ENCODE data around the gene BTG1. TPM values are rescaled to one million over a fixed set of nuclear protein-coding genes. Genes with fewer than 3 reads are reported as not detected.
"Not testable (repeated sequence)": the region's sequence is repeated elsewhere in the genome, so short reads cannot be mapped to it uniquely, and the experiment has no call there.

Gene BTG1
- total RNA-seq, 1 donor = 539 TPM

DNA sequence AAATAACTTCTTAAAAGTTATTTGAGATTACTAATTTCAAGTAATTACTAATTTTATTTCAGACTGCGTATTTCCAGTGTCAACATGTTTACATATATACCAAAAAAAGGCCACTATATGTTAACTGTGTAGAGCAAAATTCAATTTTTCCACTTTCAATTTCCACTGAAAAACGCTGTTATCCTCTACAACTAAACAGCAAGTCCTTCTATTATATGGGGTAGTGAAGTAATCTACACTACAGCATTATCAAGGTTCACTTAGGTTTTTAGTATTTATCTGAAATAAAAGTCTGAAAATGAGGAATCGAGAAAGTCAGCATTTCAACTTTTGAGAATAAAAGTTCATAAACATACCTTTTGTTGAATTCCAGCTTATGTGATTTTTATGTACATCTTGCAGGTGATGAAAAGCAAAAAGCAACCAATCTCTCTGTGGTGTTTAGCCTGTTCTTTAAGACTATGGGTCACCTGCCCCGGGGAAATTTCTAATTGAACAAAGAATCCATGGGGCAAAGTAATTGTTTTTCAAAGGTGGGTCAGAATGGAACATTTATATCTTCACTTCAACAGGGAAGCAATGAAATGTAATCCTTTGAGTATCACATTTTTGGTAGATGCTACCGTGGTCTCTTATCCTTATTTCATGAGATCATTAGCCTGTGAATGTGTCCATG, 3.3 kb downstream of the BTG1 start:
- peaks cover 24% of the 10 kb centered on the region for H3K4me1 ChIP-seq (ENCODE audit: insufficient read depth, low read length)
- no peaks in the 10 kb centered on the region for H3K9me3 ChIP-seq (ENCODE audit: low read depth, low read length)
- H3K4me3 ChIP-seq (ENCODE audit: low read length) = peak overlapping the region; percentile 96
- H3K27me3 ChIP-seq (ENCODE audit: insufficient read depth, low read length) = no peaks in the 10 kb centered on the region

DNA sequence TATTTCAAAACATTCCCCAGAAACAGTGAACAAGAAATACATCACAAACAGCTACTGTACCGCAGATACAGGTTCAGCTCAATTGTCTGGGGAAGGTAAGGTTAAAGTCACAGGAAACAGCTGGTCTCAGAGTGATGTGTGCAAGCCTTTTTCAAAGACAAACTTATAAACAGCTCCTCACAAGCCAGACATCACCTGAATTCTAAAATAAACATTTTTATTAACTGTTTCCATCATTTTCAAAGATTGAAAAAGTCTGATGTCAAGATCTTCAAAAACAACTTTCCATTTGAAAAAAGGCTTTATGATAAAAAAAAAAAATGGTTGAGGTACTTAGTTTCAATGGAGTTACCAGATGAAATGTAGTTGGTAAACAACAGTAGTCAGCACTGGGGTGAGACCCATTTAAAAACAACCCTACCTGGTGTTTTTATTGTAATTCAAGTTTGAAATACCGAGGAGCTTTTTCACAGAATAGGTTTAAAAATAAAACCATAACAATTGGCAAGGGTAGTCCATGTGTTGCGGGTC, 4.0 kb downstream of the BTG1 start:
- peaks cover 26% of the 10 kb centered on the region for H3K4me1 ChIP-seq (ENCODE audit: insufficient read depth, low read length)
- H3K27me3 ChIP-seq (ENCODE audit: insufficient read depth, low read length) = no peaks in the 10 kb centered on the region
- H3K4me3 ChIP-seq (ENCODE audit: low read length) = peak overlapping the region; percentile 96

DNA sequence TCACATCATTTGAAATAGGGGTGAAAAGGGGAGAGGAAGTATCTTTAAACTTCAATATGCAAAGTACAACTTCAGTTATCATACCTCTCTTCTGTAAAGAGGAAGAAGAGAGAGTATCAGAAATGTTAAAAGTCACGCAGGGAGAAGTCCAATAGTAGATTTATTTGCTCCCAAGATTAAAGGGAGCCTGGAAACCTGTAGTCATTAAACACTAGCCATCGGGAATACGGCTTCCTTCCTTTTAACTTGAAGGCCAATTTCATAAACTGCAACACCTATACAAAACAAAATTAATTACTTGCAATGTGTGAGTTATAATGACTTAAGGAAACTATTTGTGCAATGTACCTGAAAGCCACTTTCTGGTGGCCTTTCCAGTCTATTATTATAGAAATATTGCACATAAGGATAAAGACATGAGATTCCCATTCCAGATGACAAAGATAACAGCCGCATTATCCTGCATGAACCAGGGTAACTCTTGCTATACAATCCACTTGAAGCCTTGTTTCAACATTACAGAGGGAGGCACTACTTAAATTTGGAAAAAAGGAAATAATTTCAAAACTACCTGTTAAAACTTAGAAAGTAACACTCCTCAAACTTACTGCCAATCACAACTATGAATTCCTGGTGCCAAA, 4.6 kb downstream of the BTG1 start:
- H3K27me3 ChIP-seq (ENCODE audit: insufficient read depth, low read length) = no peaks in the 10 kb centered on the region
- H3K4me3 ChIP-seq (ENCODE audit: low read length) = peak overlapping the region; percentile 96
- H3K9me3 ChIP-seq (ENCODE audit: low read depth, low read length) = no peaks in the 10 kb centered on the region
- peaks cover 32% of the 10 kb centered on the region for H3K4me1 ChIP-seq (ENCODE audit: insufficient read depth, low read length)

More for the DNA sequence above, 4.0 kb downstream of the BTG1 start:
- no peaks in the 10 kb centered on the region for H3K9me3 ChIP-seq (ENCODE audit: low read depth, low read length)

DNA sequence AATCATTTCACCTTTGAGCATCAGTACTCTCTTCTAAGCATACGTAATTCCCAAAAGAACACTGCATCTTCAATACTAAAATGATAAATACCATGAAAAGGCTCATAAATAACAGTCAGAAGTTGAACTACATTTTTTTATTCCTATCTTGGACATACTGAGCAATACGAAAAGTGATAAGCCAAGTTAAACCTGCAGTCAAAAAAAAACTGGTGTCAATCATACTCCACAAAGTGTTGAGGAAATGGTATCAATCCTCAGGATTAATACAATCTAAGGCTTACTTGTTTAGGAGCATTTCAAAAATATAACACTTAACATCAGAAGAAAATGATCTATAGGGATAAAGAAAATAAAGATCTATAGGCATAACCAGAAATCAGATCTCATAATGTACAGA, 5.5 kb downstream of the BTG1 start:
- no peaks in the 10 kb centered on the region for H3K9me3 ChIP-seq (ENCODE audit: low read depth, low read length)
- H3K27me3 ChIP-seq (ENCODE audit: insufficient read depth, low read length) = no peaks in the 10 kb centered on the region
- H3K4me1 ChIP-seq (ENCODE audit: insufficient read depth, low read length) = peaks cover 41% of the 10 kb centered on the region
- H3K4me3 ChIP-seq (ENCODE audit: low read length) = peak overlapping the region; percentile 96

DNA sequence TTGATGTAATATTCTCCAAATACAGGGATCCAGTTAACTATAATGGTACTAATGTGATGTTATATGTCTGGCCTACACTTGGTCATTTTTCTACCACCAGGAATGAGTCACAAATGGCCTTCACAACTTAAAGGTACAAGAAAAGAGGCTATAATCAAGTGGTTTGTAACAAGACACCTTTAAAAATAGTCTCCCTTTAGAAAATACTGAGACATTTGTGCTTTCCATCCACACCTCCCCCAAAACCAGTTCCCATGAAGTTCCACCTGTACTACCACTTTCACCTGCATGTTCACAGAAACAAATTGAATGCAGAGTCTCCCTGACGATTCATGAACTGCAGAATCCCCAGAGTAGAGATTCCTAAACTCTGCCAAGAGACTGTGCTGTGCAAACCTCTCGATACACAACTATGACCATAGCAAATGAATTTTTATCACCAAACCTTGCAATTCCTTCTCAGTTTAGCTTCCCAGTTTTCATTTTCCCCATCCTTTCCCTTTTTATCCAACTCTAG, 6.0 kb downstream of the BTG1 start:
- Histone ChIP-seq H3K9me3 (ENCODE audit: low read depth, low read length) (no peaks in the 10 kb centered on the region), H3K4me1 (ENCODE audit: insufficient read depth, low read length) (peaks cover 45% of the 10 kb centered on the region)

DNA sequence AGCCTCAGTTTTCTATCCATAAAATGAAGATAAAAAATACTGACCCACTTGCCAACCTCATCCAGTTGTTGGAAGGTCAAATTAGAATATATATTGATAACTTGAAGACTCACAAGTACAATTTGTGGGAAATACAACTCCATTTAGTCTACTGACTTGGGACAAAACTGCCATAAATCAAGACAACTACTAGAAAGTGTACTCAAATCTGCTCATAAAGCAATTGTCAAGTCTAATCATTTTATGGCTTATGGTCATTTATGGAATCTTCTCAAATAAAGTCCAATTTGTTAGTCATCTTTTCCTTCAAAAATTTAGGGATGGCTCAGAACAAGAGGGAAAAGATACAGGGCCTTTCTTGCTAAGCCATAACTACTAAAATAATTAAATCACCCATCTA, 7.0 kb downstream of the BTG1 start:
- Histone ChIP-seq H3K4me3 (ENCODE audit: low read length) (peak overlapping the region; percentile 96), H3K9me3 (ENCODE audit: low read depth, low read length) (no peaks in the 10 kb centered on the region), H3K27me3 (ENCODE audit: insufficient read depth, low read length) (no peaks in the 10 kb centered on the region)

More for the DNA sequence above, 6.0 kb downstream of the BTG1 start:
- H3K27me3 ChIP-seq (ENCODE audit: insufficient read depth, low read length) = no peaks in the 10 kb centered on the region
- H3K4me3 ChIP-seq (ENCODE audit: low read length) = peak overlapping the region; percentile 96

DNA sequence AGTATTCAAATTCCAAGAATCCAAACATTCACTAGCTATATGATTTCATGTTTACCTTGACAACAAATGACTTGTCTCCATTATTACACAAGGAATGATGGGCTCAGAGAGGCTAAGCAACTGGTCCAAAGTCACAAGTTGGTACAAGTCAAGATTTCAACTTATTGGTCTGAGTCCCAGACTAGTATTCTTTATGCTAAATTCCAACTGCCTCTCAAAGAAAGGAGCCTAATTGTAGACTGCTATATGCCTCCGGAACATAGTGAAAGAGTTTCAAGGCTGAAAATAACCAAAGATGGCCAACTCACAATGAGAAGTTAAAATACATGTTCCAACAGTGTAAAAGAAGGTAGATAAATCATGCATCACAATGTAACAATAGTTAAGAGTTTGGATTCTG, 7.5 kb downstream of the BTG1 start:
- Histone ChIP-seq H3K9me3 (ENCODE audit: low read depth, low read length) (no peaks in the 10 kb centered on the region), H3K4me1 (ENCODE audit: insufficient read depth, low read length) (peaks cover 61% of the 10 kb centered on the region), H3K27me3 (ENCODE audit: insufficient read depth, low read length) (no peaks in the 10 kb centered on the region), H3K4me3 (ENCODE audit: low read length) (peak overlapping the region; percentile 96)

More for the DNA sequence above, 7.0 kb downstream of the BTG1 start:
- H3K4me1 ChIP-seq (ENCODE audit: insufficient read depth, low read length) = peaks cover 56% of the 10 kb centered on the region

DNA sequence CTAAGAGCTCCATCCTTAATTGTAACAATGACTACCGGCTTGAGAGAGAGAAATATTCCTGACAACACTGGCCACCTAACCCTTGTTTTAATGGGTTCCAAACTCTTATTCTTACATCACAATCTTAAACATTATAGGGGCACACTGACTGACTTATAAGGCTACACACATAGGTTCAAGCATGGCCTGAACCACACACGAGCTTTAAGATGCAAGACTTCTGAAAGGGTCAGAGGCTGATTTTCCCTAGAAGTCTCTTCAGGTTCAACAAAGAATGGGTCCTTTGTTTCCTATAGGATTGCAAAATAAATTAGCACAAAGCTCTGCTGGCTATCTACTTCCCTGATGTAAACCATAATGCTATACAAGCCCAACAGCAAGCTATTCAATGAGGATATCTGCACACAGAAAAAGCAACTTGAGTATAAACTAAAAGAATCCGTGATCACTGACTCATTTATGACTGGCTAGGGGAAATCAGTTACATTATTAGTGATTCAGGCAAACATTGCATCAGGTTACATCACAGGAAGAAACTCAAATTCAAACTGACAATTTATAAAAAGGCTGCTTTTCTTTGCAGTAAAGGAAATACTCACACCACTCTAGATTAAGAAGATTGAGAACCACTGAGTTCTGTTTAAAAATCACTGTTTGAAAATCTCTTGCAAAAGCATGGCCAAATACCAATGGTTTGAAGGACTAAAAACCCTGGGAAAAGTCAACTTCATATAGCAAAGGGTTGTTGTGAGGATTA, 8.5 kb downstream of the BTG1 start:
- H3K9me3 ChIP-seq (ENCODE audit: low read depth, low read length) = no peaks in the 10 kb centered on the region
- peaks cover 71% of the 10 kb centered on the region for H3K4me1 ChIP-seq (ENCODE audit: insufficient read depth, low read length)
- H3K27me3 ChIP-seq (ENCODE audit: insufficient read depth, low read length) = no peaks in the 10 kb centered on the region
- H3K4me3 ChIP-seq (ENCODE audit: low read length) = peak overlapping the region; percentile 96

DNA sequence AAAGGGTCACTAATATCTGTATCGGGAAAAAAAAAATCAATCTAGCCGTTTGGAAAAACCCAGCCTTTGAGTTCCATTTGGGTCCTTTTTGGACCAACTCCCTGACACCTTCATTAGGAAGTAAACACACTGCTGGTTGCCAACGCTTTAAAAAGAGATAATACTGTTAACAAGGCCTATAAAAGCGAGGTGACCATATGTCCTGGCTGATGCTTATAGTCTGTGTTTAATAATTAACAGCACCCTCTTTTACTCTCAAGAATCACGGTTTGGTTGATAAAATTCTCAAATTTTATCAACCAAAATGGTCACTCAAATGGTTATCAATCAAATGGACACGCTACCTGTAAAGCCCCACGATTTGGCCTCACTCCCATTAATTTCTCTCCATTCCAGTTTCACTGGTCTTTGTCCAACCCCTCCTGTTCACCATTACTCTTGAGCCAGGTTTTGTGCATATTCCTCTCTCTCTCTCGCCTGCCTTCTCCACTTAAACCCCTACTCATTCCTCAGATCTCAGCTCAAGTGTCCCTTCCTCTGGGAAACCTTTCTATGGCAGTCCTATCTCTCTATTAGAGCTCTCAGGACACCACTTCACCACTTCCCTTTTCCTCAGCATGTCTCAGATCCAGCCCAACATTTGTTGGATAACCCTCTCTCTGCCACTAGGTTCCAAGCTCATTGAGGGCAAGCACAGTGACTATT, 9.5 kb downstream of the BTG1 start:
- Histone ChIP-seq H3K27me3 (ENCODE audit: insufficient read depth, low read length) (no peaks in the 10 kb centered on the region), H3K4me3 (ENCODE audit: low read length) (no peak overlapping the region), H3K4me1 (ENCODE audit: insufficient read depth, low read length) (peaks cover 77% of the 10 kb centered on the region), H3K9me3 (ENCODE audit: low read depth, low read length) (no peaks in the 10 kb centered on the region)

DNA sequence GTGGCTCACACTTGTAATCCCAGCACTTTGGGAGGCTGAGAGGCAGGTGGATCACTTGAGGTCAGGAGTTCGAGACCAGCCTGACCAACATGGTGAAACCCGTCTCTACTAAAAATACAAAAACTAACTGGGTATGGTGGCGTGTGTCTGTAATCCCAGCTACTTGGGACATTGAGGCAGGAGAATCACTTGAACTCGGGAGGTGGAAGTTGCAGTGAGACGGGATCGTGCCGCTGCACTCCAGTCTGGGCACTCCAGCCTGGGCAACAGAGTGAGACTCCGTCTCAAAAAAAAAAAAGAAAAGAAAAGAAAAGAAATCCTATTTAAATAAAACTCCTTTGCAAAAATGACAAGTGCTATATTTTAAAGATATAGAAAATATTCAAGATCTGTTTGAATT, 10.1 kb downstream of the BTG1 start:
- H3K4me1 ChIP-seq (ENCODE audit: insufficient read depth, low read length) = peaks cover 83% of the 10 kb centered on the region
- H3K4me3 ChIP-seq (ENCODE audit: low read length); H3K27me3 ChIP-seq (ENCODE audit: insufficient read depth, low read length); H3K9me3 ChIP-seq (ENCODE audit: low read depth, low read length): not testable (repeated sequence)

DNA sequence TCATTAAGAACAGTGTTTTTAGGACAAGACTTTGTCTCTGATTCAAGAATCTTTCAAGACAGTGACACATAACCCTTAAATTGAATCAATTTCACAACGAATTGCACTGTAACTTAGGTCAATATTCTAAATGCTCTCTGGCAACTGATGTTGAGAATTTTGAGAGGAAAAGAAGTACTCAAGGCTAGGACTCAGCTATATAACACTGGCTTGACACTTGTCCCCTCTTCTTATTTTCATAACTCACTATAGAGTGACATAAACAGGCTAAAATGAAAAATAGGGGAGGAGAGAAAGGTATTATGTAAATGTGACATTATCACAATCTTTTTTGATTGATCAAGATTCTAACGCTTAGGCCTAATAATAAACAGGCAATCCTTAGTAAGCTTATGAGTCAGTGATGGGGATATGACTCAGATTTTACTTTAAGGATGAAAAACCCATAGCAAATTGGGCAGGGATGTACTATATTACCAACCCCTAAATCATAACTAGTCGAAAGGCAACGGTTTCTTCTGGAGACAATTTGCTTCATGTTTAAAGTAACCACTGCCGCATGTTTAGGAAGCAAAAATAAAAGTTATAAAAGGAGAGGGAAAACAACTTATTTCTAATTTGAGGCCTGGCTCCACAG, 10.9 kb downstream of the BTG1 start:
- peaks cover 86% of the 10 kb centered on the region for H3K4me1 ChIP-seq (ENCODE audit: insufficient read depth, low read length)
- no peaks in the 10 kb centered on the region for H3K27me3 ChIP-seq (ENCODE audit: insufficient read depth, low read length)
- H3K4me3 ChIP-seq (ENCODE audit: low read length) = no peak overlapping the region
- no peaks in the 10 kb centered on the region for H3K9me3 ChIP-seq (ENCODE audit: low read depth, low read length)

DNA sequence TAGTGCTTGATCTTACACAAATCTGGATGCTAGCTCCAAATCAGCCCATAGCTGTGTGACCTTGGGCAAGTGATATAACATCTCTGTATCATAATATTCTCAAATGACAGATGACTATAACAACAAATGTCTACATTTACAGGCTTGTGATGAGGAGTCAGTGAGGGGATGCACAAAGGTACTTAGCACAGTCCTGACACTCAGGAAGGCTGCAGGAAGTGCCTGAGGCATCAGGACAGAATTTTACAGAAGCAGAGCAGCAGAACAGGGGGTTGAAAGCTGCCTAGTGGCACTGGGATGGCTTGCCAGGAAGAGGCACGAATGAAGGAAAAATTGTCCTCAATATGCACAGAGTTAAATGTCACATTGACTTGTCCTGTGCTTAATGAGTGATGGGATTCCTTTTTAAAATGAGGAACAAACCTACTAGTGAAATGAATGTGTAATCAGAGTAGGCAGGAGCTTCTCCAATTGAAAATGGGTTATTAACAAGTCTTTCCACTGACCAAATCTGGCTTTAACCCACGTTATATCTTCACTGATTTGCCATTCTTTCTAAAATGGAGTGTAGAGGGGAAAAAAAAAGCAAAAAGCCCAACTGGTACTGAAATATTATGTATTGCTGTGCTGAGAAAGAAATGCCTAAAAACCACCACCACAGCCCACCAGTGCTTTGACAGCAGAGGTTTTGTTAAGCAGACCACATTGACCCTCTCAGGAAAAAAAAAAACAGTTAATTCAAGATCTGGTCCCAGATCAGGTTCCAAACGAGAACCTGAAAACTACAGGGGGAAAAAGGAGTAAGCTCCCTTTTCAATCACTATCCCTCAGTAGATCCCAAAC, 11.6 kb downstream of the BTG1 start:
- Histone ChIP-seq H3K9me3 (ENCODE audit: low read depth, low read length) (no peaks in the 10 kb centered on the region), H3K4me1 (ENCODE audit: insufficient read depth, low read length) (peaks cover 91% of the 10 kb centered on the region), H3K27me3 (ENCODE audit: insufficient read depth, low read length) (no peaks in the 10 kb centered on the region), H3K4me3 (ENCODE audit: low read length) (no peak overlapping the region)

DNA sequence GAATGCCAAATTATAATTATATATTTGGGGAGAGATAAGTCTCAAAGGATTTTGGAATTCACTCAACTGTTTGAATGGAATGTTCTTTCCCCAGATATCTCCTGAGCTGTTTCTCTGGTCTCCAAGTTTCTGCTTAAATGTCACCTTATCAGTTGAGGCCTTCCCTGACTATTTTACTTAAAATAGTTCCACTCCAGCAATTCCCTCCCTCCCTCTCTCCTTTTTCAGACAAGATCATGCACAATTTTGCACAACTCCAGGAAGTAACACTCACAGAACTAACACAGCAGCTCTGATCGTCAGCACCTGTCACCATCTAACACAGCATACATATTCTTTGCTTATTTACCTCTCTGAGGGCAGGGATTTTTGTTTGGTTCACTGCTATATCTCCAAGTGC, 12.5 kb downstream of the BTG1 start:
- Histone ChIP-seq H3K4me3 (ENCODE audit: low read length) (no peak overlapping the region), H3K27me3 (ENCODE audit: insufficient read depth, low read length) (no peaks in the 10 kb centered on the region), H3K9me3 (ENCODE audit: low read depth, low read length) (no peaks in the 10 kb centered on the region), H3K4me1 (ENCODE audit: insufficient read depth, low read length) (peaks cover 92% of the 10 kb centered on the region)

Measured in mononuclear cell (primary cell).